ENCODE results near the gene KPNA6.

DNA sequence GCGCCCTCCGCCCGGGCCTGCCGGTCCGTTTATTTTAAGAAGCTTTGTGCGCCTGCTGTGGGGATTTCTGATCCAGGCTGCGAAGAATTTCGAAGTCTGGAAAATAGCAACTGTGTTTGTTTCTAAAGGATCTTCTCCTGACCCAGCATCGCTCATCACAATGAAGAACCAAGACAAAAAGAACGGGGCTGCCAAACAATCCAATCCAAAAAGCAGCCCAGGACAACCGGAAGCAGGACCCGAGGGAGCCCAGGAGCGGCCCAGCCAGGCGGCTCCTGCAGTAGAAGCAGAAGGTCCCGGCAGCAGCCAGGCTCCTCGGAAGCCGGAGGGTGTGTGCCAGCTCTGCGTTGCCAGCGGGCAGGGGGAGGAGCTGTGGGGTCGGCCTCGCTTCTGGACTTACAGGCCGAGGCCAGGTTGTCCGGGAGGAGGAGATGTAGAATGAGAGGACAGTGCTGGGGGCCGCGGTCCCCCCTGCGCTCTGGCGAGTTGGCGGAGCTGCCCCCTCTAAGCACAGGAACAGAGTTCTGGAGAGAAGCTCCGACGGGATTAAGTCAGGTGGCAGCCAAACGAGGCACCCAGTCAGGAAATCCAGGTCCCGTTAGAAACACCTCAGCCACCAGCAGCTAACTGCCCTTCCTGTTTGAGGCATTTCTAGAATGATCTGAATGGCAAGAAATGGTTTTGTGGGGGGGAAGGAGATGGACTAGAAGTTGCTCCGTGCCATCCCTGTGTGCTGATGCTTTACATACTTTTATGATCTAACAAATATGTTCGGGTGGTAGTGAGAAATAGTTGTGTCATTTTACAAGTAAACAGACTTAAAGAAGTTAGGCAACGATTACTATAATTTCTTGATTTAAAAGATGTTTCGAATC is 72.6 kb downstream of the KPNA6 start:
- TF ChIP-seq, protein P1, sequence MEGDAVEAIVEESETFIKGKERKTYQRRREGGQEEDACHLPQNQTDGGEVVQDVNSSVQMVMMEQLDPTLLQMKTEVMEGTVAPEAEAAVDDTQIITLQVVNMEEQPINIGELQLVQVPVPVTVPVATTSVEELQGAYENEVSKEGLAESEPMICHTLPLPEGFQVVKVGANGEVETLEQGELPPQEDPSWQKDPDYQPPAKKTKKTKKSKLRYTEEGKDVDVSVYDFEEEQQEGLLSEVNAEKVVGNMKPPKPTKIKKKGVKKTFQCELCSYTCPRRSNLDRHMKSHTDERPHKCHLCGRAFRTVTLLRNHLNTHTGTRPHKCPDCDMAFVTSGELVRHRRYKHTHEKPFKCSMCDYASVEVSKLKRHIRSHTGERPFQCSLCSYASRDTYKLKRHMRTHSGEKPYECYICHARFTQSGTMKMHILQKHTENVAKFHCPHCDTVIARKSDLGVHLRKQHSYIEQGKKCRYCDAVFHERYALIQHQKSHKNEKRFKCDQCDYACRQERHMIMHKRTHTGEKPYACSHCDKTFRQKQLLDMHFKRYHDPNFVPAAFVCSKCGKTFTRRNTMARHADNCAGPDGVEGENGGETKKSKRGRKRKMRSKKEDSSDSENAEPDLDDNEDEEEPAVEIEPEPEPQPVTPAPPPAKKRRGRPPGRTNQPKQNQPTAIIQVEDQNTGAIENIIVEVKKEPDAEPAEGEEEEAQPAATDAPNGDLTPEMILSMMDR (conservative IDR thresholded peaks at IDR 0.05; ENCODE audit: low read length) = no peak
- no peak for TF ChIP-seq EZH2phosphoT487 (IDR thresholded peaks at IDR 0.05; ENCODE audit: borderline replicate concordance, low read depth, low read length)
